ENCODE results near the gene STRIT1. TPM values are rescaled to one million over a fixed set of nuclear protein-coding genes. Genes with fewer than 3 reads are reported as not detected.

STRIT1 gene
- total and polyA plus RNA-seq, 2 donors (not counting 1 experiment from before 2014, with no cell fraction given), result not detected

GRCh38 chr3:155318740-155319139 is 25.3 kb upstream of the STRIT1 start:
- no peak overlapping the region for H2AFZ ChIP-seq (ENCODE audit: insufficient read depth, low read depth, low read length, poor library complexity, severe bottlenecking)
- H3K4me2 ChIP-seq (replicated peaks; ENCODE audit: low read depth, low read length, poor library complexity, severe bottlenecking), result no peak overlapping the region
- ChIA-PET POLR2A (no interaction called here), CTCF (no interaction called here)
- H3K36me3 ChIP-seq (replicated peaks in 1 of 2; ENCODE audit: control extremely low read depth in 1 of 2, control insufficient read depth in 1 of 2, extremely low read depth in 1 of 2, insufficient read depth in 2 of 2, low read length in 1 of 2), result no peaks in the 10 kb centered on the region
- no peaks in the 10 kb centered on the region for H3K4me1 ChIP-seq (ENCODE audit: control insufficient read depth in 2 of 2, insufficient read depth in 2 of 2, low read length in 2 of 2)
- ATAC-seq (ENCODE audit: low read depth) (no peak), DNase-seq (no peak)
- H3K79me2 ChIP-seq (ENCODE audit: control insufficient read depth, insufficient read depth, low read length), result no peaks in the 10 kb centered on the region
- no peaks in the 10 kb centered on the region for H3K27me3 Mint-ChIP-seq
- no peaks in the 10 kb centered on the region for H3K27me3 ChIP-seq (replicated peaks in 1 of 4; ENCODE audit: control extremely low read depth in 1 of 4, control insufficient read depth in 3 of 4, insufficient read depth in 4 of 4, low read length in 3 of 4)
- intact Hi-C loops (cut with micrococcal nuclease), result no loop called here
- no peaks in the 10 kb centered on the region for H4K20me1 ChIP-seq (ENCODE audit: control insufficient read depth, insufficient read depth, low read length, poor library complexity, severe bottlenecking)
- TF ChIP-seq EZH2 (IDR thresholded peaks at IDR 0.05; ENCODE audit: borderline replicate concordance, insufficient read depth, low read depth, low read length, poor library complexity, severe bottlenecking), result no peak
- TF ChIP-seq CTCF (IDR thresholded peaks at IDR 0.05), result no peak
- no peaks in the 10 kb centered on the region for H3K9me3 ChIP-seq (ENCODE audit: control extremely low read depth in 1 of 3, control insufficient read depth in 2 of 3, insufficient read depth in 1 of 3, low read length in 2 of 3)
- no peak overlapping the region for H3K4me3 ChIP-seq (ENCODE audit: control extremely low read depth in 1 of 5, extremely low read depth in 1 of 5, insufficient read depth in 1 of 5, low read depth in 2 of 5, low read length in 4 of 5)
- H3K27ac Mint-ChIP-seq, result no peak overlapping the region
- H3K9ac ChIP-seq (ENCODE audit: low read length), result no peak overlapping the region
- H3K27ac ChIP-seq (ENCODE audit: low read length in 2 of 2), result no peak overlapping the region
- H3K9me3 Mint-ChIP-seq (ENCODE audit: insufficient read depth), result no peaks in the 10 kb centered on the region
- WGBS (ENCODE audit: insufficient coverage), result no CpG with 5 or more reads among the region's 2 CpGs
- no peak overlapping the region for H3K4me3 Mint-ChIP-seq
- H3K4me1 Mint-ChIP-seq, result no peaks in the 10 kb centered on the region

- H3K9ac ChIP-seq (ENCODE audit: low read length), result no peak overlapping the region
- no peaks in the 10 kb centered on the region for H3K36me3 ChIP-seq (replicated peaks in 1 of 2; ENCODE audit: control extremely low read depth in 1 of 2, control insufficient read depth in 1 of 2, extremely low read depth in 1 of 2, insufficient read depth in 2 of 2, low read length in 1 of 2)
- no CpG with 5 or more reads among the region's 1 CpG for WGBS (ENCODE audit: insufficient coverage)
- Mint-ChIP-seq H3K27me3 (no peaks in the 10 kb centered on the region), H3K4me3 (no peak overlapping the region), H3K4me1 (no peaks in the 10 kb centered on the region), H3K27ac (no peak overlapping the region), H3K9me3 (ENCODE audit: insufficient read depth) (no peaks in the 10 kb centered on the region)
- H2AFZ ChIP-seq (ENCODE audit: insufficient read depth, low read depth, low read length, poor library complexity, severe bottlenecking), result no peak overlapping the region
- CTCF ChIA-PET, result no interaction called here
- no peaks in the 10 kb centered on the region for H3K4me1 ChIP-seq (ENCODE audit: control insufficient read depth in 2 of 2, insufficient read depth in 2 of 2, low read length in 2 of 2)
- H3K79me2 ChIP-seq (ENCODE audit: control insufficient read depth, insufficient read depth, low read length), result no peaks in the 10 kb centered on the region
- no peak overlapping the region for H3K4me3 ChIP-seq (ENCODE audit: control extremely low read depth in 1 of 5, extremely low read depth in 1 of 5, insufficient read depth in 1 of 5, low read depth in 2 of 5, low read length in 4 of 5)
- TF ChIP-seq CTCF (IDR thresholded peaks at IDR 0.05), result no peak
- TF ChIP-seq EZH2 (IDR thresholded peaks at IDR 0.05; ENCODE audit: borderline replicate concordance, insufficient read depth, low read depth, low read length, poor library complexity, severe bottlenecking), result no peak
- POLR2A ChIA-PET, result no interaction called here
- H3K4me2 ChIP-seq (replicated peaks; ENCODE audit: low read depth, low read length, poor library complexity, severe bottlenecking), result no peak overlapping the region
- H3K27ac ChIP-seq (ENCODE audit: low read length in 2 of 2), result no peak overlapping the region
- H3K9me3 ChIP-seq (ENCODE audit: control extremely low read depth in 1 of 3, control insufficient read depth in 2 of 3, insufficient read depth in 1 of 3, low read length in 2 of 3), result no peaks in the 10 kb centered on the region
- intact Hi-C loops (cut with micrococcal nuclease), result no loop called here
- no peak for ATAC-seq (ENCODE audit: low read depth)
- H4K20me1 ChIP-seq (ENCODE audit: control insufficient read depth, insufficient read depth, low read length, poor library complexity, severe bottlenecking), result no peaks in the 10 kb centered on the region
- no peak for DNase-seq
- no peaks in the 10 kb centered on the region for H3K27me3 ChIP-seq (replicated peaks in 1 of 4; ENCODE audit: control extremely low read depth in 1 of 4, control insufficient read depth in 3 of 4, insufficient read depth in 4 of 4, low read length in 3 of 4)
Observed at GRCh38 chr3:155317211-155317610, 23.7 kb upstream of the STRIT1 start.

Data from B cell (primary cell).